NAMALWA (cell line): Measurements from ENCODE around the gene GPC5.
"Not testable (repeated sequence)": the region's sequence is repeated elsewhere in the genome, so short reads cannot be mapped to it uniquely, and the experiment has no call there.

ENCODE experiments used
- DNase-seq: peaks from one replicate; pipeline ENCODE4 v3.0.0-alpha.2; 2015; ENCODE audit warnings: low spot score

Gene GPC5

GRCh38 chr13:91652404-91653301, 254.2 kb downstream of the GPC5 start:
- no peak for DNase-seq

GRCh38 chr13:91655731-91656130, 257.3 kb downstream of the GPC5 start:
- no peak for DNase-seq

GRCh38 chr13:91657283-91657682, 258.9 kb downstream of the GPC5 start:
- no peak for DNase-seq

- DNase-seq = no peak
These were observed 261.0 kb downstream of the GPC5 start for GRCh38 chr13:91659256-91660075.

- DNase-seq = no peak
These were observed 261.6 kb downstream of the GPC5 start for GRCh38 chr13:91660076-91660415.

- DNase-seq = no peak
These were observed 263.5 kb downstream of the GPC5 start for GRCh38 chr13:91661692-91662490.

GRCh38 chr13:91664039-91664438, 265.6 kb downstream of the GPC5 start:
- DNase-seq = no peak

- no peak for DNase-seq
These were observed 269.1 kb downstream of the GPC5 start for GRCh38 chr13:91667486-91667885.

GRCh38 chr13:91668866-91669495, 270.6 kb downstream of the GPC5 start:
- no peak for DNase-seq

- not testable (repeated sequence) for DNase-seq
These were observed 275.9 kb downstream of the GPC5 start for GRCh38 chr13:91674347-91674746.

- no peak for DNase-seq
These were observed 286.3 kb downstream of the GPC5 start for GRCh38 chr13:91684746-91685145.

- no peak for DNase-seq
These were observed 292.5 kb downstream of the GPC5 start for GRCh38 chr13:91690944-91691343.

GRCh38 chr13:91693466-91693865, 295.0 kb downstream of the GPC5 start:
- no peak for DNase-seq

GRCh38 chr13:91698308-91698707, 299.9 kb downstream of the GPC5 start:
- DNase-seq = no peak

- DNase-seq = no peak
These were observed 300.3 kb downstream of the GPC5 start for GRCh38 chr13:91698767-91699166.

GRCh38 chr13:91699863-91700262, 301.4 kb downstream of the GPC5 start:
- DNase-seq = no peak

- no peak for DNase-seq
These were observed 303.6 kb downstream of the GPC5 start for GRCh38 chr13:91701975-91702374.

- no peak for DNase-seq
These were observed 304.0 kb downstream of the GPC5 start for GRCh38 chr13:91702411-91702810.

- DNase-seq = no peak
These were observed 306.0 kb downstream of the GPC5 start for GRCh38 chr13:91704398-91704797.

- DNase-seq = no peak
These were observed 310.1 kb downstream of the GPC5 start for GRCh38 chr13:91708558-91708957.

GRCh38 chr13:91709180-91709579, 310.8 kb downstream of the GPC5 start:
- DNase-seq = no peak

GRCh38 chr13:91710733-91711132, 312.3 kb downstream of the GPC5 start:
- no peak for DNase-seq
